Measurements from ENCODE around the gene PGM2. TPM values are rescaled to one million over a fixed set of nuclear protein-coding genes. Genes with fewer than 3 reads are reported as not detected.

PGM2 gene
- total and polyA plus RNA-seq, 4 donors, result 4.0 to 11.9 (median 7.9) TPM

GRCh38 chr4:37816006-37816405 lies 10.5 kb upstream of the PGM2 start:
- H3K4me1 ChIP-seq (ENCODE audit: control insufficient read depth in 4 of 4, insufficient read depth in 4 of 4, low read length in 3 of 4), result peaks cover 1 to 19% (median 16%) of the 10 kb centered on the region in 4 donors
- H3K9ac ChIP-seq (ENCODE audit: low read depth in 1 of 2, low read length in 2 of 2), result no peak overlapping the region
- no peaks in the 10 kb centered on the region for H3K27me3 ChIP-seq (ENCODE audit: control insufficient read depth in 4 of 4, insufficient read depth in 4 of 4, low read length in 3 of 4)
- WGBS, result 75% methylated on average over 2 of the region's 2 CpGs
- DNase-seq (ENCODE audit: low spot score), result no peak
- H3K36me3 ChIP-seq (ENCODE audit: control insufficient read depth in 4 of 4, insufficient read depth in 3 of 4, low read depth in 1 of 4, low read length in 3 of 4), result no peaks in the 10 kb centered on the region
- TF ChIP-seq FOXA1 (IDR thresholded peaks at IDR 0.05) (no peak), FOXA2 (IDR thresholded peaks at IDR 0.05) (no peak), CTCF (IDR thresholded peaks at IDR 0.05; ENCODE audit: low read depth, low read length, missing input control) (no peak), RAD21 (IDR thresholded peaks at IDR 0.05) (no peak), HNF4A (conservative IDR thresholded peaks at IDR 0.05) (no peak), TAF1 (conservative IDR thresholded peaks at IDR 0.05) (no peak), GABPA (IDR thresholded peaks at IDR 0.05 in 1 of 2, conservative IDR thresholded peaks at IDR 0.05 in 1 of 2) (no peak), HNF4G (IDR thresholded peaks at IDR 0.05) (no peak), YY1 (IDR thresholded peaks at IDR 0.05) (no peak), ATF3 (IDR thresholded peaks at IDR 0.05) (no peak), MAX (IDR thresholded peaks at IDR 0.05) (no peak), SP1 (IDR thresholded peaks at IDR 0.05) (no peak), JUND (IDR thresholded peaks at IDR 0.05) (no peak), REST (IDR thresholded peaks at IDR 0.05) (no peak), NR2F2 (IDR thresholded peaks at IDR 0.05) (no peak), EGR1 (IDR thresholded peaks at IDR 0.05; ENCODE audit: low read depth in 2 of 2) (no peak), ZBTB33 (IDR thresholded peaks at IDR 0.05) (no peak), RXRA (IDR thresholded peaks at IDR 0.05) (no peak)
- H3K27ac ChIP-seq (ENCODE audit: low read depth in 1 of 2, low read length in 2 of 2), result no peak overlapping the region
- no peaks in the 10 kb centered on the region for H3K9me3 ChIP-seq (ENCODE audit: control insufficient read depth in 4 of 4, low read length in 3 of 4)
- H3K4me3 ChIP-seq (ENCODE audit: low read depth in 1 of 3, low read length in 3 of 3), result no peak overlapping the region

All from liver (tissue), 9 donors.